Transverse colon (tissue), 4 donors: ENCODE measurements around the gene MED27.

Experiments
- CTCF ChIP-seq, 5 experiments: fragments of 200-600 bp in 3 of 5; fragments of 450-650 bp in 2 of 5; sonication (generic) in 3 of 5; IDR thresholded peaks; 1 replicate in 2 of 5; 2 replicates in 3 of 5; pipeline ENCODE4 v1.5.1; 2016 to 2017; ENCODE audit warnings: antibody characterized with exemption in 5 of 5, inconsistent platforms in 3 of 5, mild to moderate bottlenecking in 2 of 5, moderate library complexity in 1 of 5
- EP300 ChIP-seq: sonication (generic); formaldehyde crosslinking; IDR thresholded peaks from one replicate; pipeline ENCODE4 v1.6.1; 2017; ENCODE audit warnings: antibody characterized with exemption, low read depth
- POLR2A ChIP-seq: fragments of 450-650 bp; IDR thresholded peaks from one replicate; pipeline ENCODE4 v1.6.1; 2016; ENCODE audit warnings: antibody characterized with exemption, mild to moderate bottlenecking, moderate library complexity
- POLR2AphosphoS5 ChIP-seq, 3 donors: sonication (generic); formaldehyde crosslinking; IDR thresholded peaks; one replicate each; pipeline ENCODE4 v1.6.1; 2016; ENCODE audit warnings: antibody characterized with exemption in 3 of 3

- no peak for TF ChIP-seq CTCF (IDR thresholded peaks at IDR 0.05)
- TF ChIP-seq POLR2AphosphoS5 (IDR thresholded peaks at IDR 0.05) = no peak
- no peak for TF ChIP-seq EP300
- no peak for TF ChIP-seq POLR2A
These were observed 84.3 kb downstream of the MED27 start for GRCh38 chr9:131995382-131995781.
